ENCODE results near the gene SRMS. TPM values are rescaled to one million over a fixed set of nuclear protein-coding genes. Genes with fewer than 3 reads are reported as not detected.

Gene SRMS
- total and polyA plus RNA-seq, 2 donors (not counting 1 experiment from before 2014, with no cell fraction given), result 0.17 to 0.54 TPM

DNA sequence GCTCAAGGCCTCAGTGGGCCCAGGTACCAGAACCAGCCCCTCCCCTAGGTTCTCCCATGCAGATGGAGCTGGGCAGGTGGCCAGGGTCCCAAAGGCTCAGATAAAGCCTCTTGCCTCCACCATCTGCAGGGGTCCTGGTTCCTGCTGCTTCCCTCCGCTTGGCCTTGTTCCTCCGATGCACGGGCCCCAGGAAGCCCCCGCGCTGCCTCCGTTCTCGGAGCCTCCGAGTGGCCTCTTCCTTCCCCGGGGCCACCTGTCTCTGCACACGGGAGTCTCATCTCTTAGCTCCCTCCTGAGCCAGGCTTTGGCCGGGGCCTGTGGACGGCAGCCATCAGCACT lies 8.5 kb downstream of the SRMS start:
- Histone ChIP-seq H3K4me1 (ENCODE audit: control insufficient read depth in 2 of 2, insufficient read depth in 2 of 2, low read length in 2 of 2) (peaks cover 39 to 59% of the 10 kb centered on the region in 2 donors), H4K20me1 (ENCODE audit: control insufficient read depth, insufficient read depth, low read length, poor library complexity, severe bottlenecking) (no peaks in the 10 kb centered on the region), H3K27ac (ENCODE audit: low read length in 2 of 2) (peak overlapping the region in 1 of 2 donors; percentile 86), H3K4me3 (ENCODE audit: control extremely low read depth in 1 of 5, extremely low read depth in 1 of 5, insufficient read depth in 1 of 5, low read depth in 2 of 5, low read length in 4 of 5) (no peak overlapping the region), H2AFZ (ENCODE audit: insufficient read depth, low read depth, low read length, poor library complexity, severe bottlenecking) (peak overlapping the region; percentile 71), H3K9me3 (ENCODE audit: control extremely low read depth in 1 of 3, control insufficient read depth in 2 of 3, insufficient read depth in 1 of 3, low read length in 2 of 3) (peaks cover 0 to 3% (median 0%) of the 10 kb centered on the region in 3 donors), H3K4me2 (replicated peaks; ENCODE audit: low read depth, low read length, poor library complexity, severe bottlenecking) (peak overlapping the region; percentile 92), H3K9ac (ENCODE audit: low read length) (no peak overlapping the region), H3K27me3 (replicated peaks in 1 of 4; ENCODE audit: control extremely low read depth in 1 of 4, control insufficient read depth in 3 of 4, insufficient read depth in 4 of 4, low read length in 3 of 4) (no peaks in the 10 kb centered on the region), H3K79me2 (ENCODE audit: control insufficient read depth, insufficient read depth, low read length) (no peaks in the 10 kb centered on the region), H3K36me3 (replicated peaks in 1 of 2; ENCODE audit: control extremely low read depth in 1 of 2, control insufficient read depth in 1 of 2, extremely low read depth in 1 of 2, insufficient read depth in 2 of 2, low read length in 1 of 2) (no peaks in the 10 kb centered on the region)
- Mint-ChIP-seq H3K4me1 (peaks cover 45% of the 10 kb centered on the region), H3K27me3 (no peaks in the 10 kb centered on the region), H3K27ac (no peak overlapping the region), H3K4me3 (peak overlapping the region; percentile 7), H3K9me3 (ENCODE audit: insufficient read depth) (no peaks in the 10 kb centered on the region)
- POLR2A ChIA-PET, result interaction anchor here (1.2 to 2.7 kb wide), 6 partner anchors 14 to 417 kb away, joined by 3 to 16 read pairs (median 8); partner anchors contain the start of genes TPD52L2 and UCKL1
- intact Hi-C loops (cut with micrococcal nuclease), result loop anchor here (5.0 kb wide), 2 partner anchors 198 to 418 kb away; partner anchors contain the start of genes LIME1, SLC2A4RG and UCKL1
- TF ChIP-seq CTCF (IDR thresholded peaks at IDR 0.05), result no peak
- no peak for TF ChIP-seq EZH2 (IDR thresholded peaks at IDR 0.05; ENCODE audit: borderline replicate concordance, insufficient read depth, low read depth, low read length, poor library complexity, severe bottlenecking)
- CTCF ChIA-PET, result interaction anchor here (0.9 to 4.7 kb wide), 17 partner anchors 9 to 499 kb away, joined by 3 to 30 read pairs (median 13); partner anchors contain the start of genes ARFRP1, FNDC11, HELZ2 and PPDPF
- DNase-seq, result no peak
- 75% methylated on average over 12 of the region's 12 CpGs for WGBS (ENCODE audit: insufficient coverage)
- no peak for ATAC-seq (ENCODE audit: low read depth)
